Effector CD8-positive, alpha-beta T cell (primary cell): ENCODE data around the gene PSG5.
"Not testable (repeated sequence)": the region's sequence is repeated elsewhere in the genome, so short reads cannot be mapped to it uniquely, and the experiment has no call there.

ENCODE experiments used
- DNase-seq: peaks from one replicate; lab custom pipeline; 2025; lab: John Stamatoyannopoulos, UW

Gene PSG5

GRCh38 chr19:43188092-43188491 lies 1.8 kb upstream of the PSG5 start:
- not testable (repeated sequence) for DNase-seq

GRCh38 chr19:43181869-43182771 lies 4.2 kb downstream of the PSG5 start:
- not testable (repeated sequence) for DNase-seq

- DNase-seq: not testable (repeated sequence)
Measured at GRCh38 chr19:43179569-43180147, 6.7 kb downstream of the PSG5 start.

GRCh38 chr19:43178577-43178976 lies 7.8 kb downstream of the PSG5 start:
- not testable (repeated sequence) for DNase-seq

GRCh38 chr19:43165906-43166305 lies 20.4 kb downstream of the PSG5 start:
- DNase-seq: not testable (repeated sequence)

- DNase-seq: not testable (repeated sequence)
Measured at GRCh38 chr19:43163135-43163534, 23.2 kb downstream of the PSG5 start.

GRCh38 chr19:43162261-43162660 lies 24.1 kb downstream of the PSG5 start:
- not testable (repeated sequence) for DNase-seq

- DNase-seq: no peak
Measured at GRCh38 chr19:43152214-43152613, 34.1 kb downstream of the PSG5 start.

GRCh38 chr19:43149788-43150187 lies 36.5 kb downstream of the PSG5 start:
- DNase-seq: not testable (repeated sequence)

- no peak for DNase-seq
Measured at GRCh38 chr19:43148233-43148632, 38.1 kb downstream of the PSG5 start.

GRCh38 chr19:43141763-43142162 lies 44.6 kb downstream of the PSG5 start:
- DNase-seq: not testable (repeated sequence)

- no peak for DNase-seq
Measured at GRCh38 chr19:43132696-43133095, 53.6 kb downstream of the PSG5 start.

GRCh38 chr19:43131281-43131842 lies 55.0 kb downstream of the PSG5 start:
- not testable (repeated sequence) for DNase-seq

GRCh38 chr19:43129197-43129596 lies 57.1 kb downstream of the PSG5 start:
- DNase-seq: not testable (repeated sequence)

GRCh38 chr19:43127336-43127735 lies 59.0 kb downstream of the PSG5 start:
- not testable (repeated sequence) for DNase-seq

- no peak for DNase-seq
Measured at GRCh38 chr19:43126720-43127119, 59.6 kb downstream of the PSG5 start.

GRCh38 chr19:43124360-43124759 lies 62.0 kb downstream of the PSG5 start:
- DNase-seq: no peak

GRCh38 chr19:43120433-43121026 lies 65.8 kb downstream of the PSG5 start:
- DNase-seq: not testable (repeated sequence)

- not testable (repeated sequence) for DNase-seq
Measured at GRCh38 chr19:43119526-43119925, 66.8 kb downstream of the PSG5 start.
